Measurements from ENCODE around the gene POPDC2.

DNA sequence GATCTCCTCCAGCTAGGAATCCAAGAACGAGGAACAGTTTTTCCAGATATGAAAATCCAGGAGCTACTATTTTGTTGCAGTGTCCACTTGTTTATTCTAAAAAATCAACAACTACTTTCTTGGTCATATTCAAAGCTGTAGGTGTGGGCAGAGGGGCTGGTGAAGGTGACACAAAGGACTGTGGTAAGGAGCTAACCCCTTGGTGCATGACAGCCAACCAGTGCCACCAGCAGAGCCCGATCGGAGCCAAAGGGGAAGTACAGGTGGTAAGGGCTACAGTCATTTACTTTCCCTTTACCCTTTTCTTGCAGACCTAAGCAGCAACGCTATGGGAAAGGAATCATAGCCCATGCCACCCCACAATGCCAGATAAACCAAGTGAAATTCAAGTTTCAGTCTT is 32.0 kb downstream of the POPDC2 start:
- TF ChIP-seq, protein P1, sequence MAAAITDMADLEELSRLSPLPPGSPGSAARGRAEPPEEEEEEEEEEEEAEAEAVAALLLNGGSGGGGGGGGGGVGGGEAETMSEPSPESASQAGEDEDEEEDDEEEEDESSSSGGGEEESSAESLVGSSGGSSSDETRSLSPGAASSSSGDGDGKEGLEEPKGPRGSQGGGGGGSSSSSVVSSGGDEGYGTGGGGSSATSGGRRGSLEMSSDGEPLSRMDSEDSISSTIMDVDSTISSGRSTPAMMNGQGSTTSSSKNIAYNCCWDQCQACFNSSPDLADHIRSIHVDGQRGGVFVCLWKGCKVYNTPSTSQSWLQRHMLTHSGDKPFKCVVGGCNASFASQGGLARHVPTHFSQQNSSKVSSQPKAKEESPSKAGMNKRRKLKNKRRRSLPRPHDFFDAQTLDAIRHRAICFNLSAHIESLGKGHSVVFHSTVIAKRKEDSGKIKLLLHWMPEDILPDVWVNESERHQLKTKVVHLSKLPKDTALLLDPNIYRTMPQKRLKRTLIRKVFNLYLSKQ (tag by site-specific recombination; IDR thresholded peaks at IDR 0.05; ENCODE audit: borderline replicate concordance): no peak
- no peak for TF ChIP-seq ZNF335 (tag by site-specific recombination; conservative IDR thresholded peaks at IDR 0.05)
- TF ChIP-seq ZNF10 (tag by site-specific recombination; IDR thresholded peaks at IDR 0.05): no peak
- TF ChIP-seq, protein P2, sequence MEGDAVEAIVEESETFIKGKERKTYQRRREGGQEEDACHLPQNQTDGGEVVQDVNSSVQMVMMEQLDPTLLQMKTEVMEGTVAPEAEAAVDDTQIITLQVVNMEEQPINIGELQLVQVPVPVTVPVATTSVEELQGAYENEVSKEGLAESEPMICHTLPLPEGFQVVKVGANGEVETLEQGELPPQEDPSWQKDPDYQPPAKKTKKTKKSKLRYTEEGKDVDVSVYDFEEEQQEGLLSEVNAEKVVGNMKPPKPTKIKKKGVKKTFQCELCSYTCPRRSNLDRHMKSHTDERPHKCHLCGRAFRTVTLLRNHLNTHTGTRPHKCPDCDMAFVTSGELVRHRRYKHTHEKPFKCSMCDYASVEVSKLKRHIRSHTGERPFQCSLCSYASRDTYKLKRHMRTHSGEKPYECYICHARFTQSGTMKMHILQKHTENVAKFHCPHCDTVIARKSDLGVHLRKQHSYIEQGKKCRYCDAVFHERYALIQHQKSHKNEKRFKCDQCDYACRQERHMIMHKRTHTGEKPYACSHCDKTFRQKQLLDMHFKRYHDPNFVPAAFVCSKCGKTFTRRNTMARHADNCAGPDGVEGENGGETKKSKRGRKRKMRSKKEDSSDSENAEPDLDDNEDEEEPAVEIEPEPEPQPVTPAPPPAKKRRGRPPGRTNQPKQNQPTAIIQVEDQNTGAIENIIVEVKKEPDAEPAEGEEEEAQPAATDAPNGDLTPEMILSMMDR (tag by site-specific recombination; IDR thresholded peaks at IDR 0.05): no peak
- TF ChIP-seq ZBTB8A (tag by site-specific recombination; IDR thresholded peaks at IDR 0.05): no peak
- no peak for TF ChIP-seq ZXDB (tag by site-specific recombination; IDR thresholded peaks at IDR 0.05)
- TF ChIP-seq, protein P3, sequence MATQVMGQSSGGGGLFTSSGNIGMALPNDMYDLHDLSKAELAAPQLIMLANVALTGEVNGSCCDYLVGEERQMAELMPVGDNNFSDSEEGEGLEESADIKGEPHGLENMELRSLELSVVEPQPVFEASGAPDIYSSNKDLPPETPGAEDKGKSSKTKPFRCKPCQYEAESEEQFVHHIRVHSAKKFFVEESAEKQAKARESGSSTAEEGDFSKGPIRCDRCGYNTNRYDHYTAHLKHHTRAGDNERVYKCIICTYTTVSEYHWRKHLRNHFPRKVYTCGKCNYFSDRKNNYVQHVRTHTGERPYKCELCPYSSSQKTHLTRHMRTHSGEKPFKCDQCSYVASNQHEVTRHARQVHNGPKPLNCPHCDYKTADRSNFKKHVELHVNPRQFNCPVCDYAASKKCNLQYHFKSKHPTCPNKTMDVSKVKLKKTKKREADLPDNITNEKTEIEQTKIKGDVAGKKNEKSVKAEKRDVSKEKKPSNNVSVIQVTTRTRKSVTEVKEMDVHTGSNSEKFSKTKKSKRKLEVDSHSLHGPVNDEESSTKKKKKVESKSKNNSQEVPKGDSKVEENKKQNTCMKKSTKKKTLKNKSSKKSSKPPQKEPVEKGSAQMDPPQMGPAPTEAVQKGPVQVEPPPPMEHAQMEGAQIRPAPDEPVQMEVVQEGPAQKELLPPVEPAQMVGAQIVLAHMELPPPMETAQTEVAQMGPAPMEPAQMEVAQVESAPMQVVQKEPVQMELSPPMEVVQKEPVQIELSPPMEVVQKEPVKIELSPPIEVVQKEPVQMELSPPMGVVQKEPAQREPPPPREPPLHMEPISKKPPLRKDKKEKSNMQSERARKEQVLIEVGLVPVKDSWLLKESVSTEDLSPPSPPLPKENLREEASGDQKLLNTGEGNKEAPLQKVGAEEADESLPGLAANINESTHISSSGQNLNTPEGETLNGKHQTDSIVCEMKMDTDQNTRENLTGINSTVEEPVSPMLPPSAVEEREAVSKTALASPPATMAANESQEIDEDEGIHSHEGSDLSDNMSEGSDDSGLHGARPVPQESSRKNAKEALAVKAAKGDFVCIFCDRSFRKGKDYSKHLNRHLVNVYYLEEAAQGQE (tag by site-specific recombination; IDR thresholded peaks at IDR 0.05): no peak
